DOHH2 (cell line): ENCODE data around the gene KIZ.

Experiments
- EZH2phosphoT487 ChIP-seq: fragments of 200-600 bp; sonication (generic); IDR thresholded peaks from 2 replicates; pipeline ENCODE4 v1.6.1; 2017; ENCODE audit warnings: borderline replicate concordance, mild to moderate bottlenecking, antibody characterized with exemption, low read length, moderate library complexity, mixed read lengths
- TF ChIP-seq, protein P1 (sequence below): fragments of 200-600 bp; sonication (generic); IDR thresholded peaks from one replicate; pipeline ENCODE4 v1.5.1; 2014; ENCODE audit warnings: antibody characterized with exemption, mild to moderate bottlenecking, low read depth, low read length; ENCODE audit not compliant: poor library complexity, severe bottlenecking

DNA sequence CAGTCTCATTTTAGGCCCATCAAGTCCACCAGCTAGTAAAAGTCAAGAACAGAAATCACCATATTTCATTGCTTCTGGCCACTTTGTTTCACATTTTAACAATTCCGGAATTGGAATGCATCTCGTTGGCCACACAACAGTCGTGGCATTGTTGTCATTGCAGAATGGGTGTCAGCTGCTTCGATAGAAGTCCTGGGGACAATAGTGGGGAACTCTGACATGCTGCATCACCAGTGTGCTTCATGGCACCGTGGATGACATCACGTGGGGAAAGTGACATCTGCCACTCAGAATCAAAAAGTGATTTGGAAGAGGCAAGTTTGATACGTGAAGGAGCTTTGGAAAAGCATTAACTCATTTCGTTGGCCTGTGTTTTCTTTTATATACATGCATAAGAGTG is 133.5 kb downstream of the KIZ start:
- TF ChIP-seq, protein P1, sequence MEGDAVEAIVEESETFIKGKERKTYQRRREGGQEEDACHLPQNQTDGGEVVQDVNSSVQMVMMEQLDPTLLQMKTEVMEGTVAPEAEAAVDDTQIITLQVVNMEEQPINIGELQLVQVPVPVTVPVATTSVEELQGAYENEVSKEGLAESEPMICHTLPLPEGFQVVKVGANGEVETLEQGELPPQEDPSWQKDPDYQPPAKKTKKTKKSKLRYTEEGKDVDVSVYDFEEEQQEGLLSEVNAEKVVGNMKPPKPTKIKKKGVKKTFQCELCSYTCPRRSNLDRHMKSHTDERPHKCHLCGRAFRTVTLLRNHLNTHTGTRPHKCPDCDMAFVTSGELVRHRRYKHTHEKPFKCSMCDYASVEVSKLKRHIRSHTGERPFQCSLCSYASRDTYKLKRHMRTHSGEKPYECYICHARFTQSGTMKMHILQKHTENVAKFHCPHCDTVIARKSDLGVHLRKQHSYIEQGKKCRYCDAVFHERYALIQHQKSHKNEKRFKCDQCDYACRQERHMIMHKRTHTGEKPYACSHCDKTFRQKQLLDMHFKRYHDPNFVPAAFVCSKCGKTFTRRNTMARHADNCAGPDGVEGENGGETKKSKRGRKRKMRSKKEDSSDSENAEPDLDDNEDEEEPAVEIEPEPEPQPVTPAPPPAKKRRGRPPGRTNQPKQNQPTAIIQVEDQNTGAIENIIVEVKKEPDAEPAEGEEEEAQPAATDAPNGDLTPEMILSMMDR, result no peak
- TF ChIP-seq EZH2phosphoT487, result no peak
